ENCODE data around the gene MRPL55.

MRPL55 gene

DNA sequence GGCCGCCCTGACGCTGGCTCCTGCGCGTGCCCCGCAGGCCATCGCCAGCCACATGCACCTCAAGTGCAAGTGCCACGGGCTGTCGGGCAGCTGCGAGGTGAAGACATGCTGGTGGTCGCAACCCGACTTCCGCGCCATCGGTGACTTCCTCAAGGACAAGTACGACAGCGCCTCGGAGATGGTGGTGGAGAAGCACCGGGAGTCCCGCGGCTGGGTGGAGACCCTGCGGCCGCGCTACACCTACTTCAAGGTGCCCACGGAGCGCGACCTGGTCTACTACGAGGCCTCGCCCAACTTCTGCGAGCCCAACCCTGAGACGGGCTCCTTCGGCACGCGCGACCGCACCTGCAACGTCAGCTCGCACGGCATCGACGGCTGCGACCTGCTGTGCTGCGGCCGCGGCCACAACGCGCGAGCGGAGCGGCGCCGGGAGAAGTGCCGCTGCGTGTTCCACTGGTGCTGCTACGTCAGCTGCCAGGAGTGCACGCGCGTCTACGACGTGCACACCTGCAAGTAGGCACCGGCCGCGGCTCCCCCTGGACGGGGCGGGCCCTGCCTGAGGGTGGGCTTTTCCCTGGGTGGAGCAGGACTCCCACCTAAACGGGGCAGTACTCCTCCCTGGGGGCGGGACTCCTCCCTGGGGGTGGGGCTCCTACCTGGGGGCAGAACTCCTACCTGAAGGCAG, 50.0 kb downstream of the MRPL55 start:
- peak; percentile 42 for DNase-seq

DNA sequence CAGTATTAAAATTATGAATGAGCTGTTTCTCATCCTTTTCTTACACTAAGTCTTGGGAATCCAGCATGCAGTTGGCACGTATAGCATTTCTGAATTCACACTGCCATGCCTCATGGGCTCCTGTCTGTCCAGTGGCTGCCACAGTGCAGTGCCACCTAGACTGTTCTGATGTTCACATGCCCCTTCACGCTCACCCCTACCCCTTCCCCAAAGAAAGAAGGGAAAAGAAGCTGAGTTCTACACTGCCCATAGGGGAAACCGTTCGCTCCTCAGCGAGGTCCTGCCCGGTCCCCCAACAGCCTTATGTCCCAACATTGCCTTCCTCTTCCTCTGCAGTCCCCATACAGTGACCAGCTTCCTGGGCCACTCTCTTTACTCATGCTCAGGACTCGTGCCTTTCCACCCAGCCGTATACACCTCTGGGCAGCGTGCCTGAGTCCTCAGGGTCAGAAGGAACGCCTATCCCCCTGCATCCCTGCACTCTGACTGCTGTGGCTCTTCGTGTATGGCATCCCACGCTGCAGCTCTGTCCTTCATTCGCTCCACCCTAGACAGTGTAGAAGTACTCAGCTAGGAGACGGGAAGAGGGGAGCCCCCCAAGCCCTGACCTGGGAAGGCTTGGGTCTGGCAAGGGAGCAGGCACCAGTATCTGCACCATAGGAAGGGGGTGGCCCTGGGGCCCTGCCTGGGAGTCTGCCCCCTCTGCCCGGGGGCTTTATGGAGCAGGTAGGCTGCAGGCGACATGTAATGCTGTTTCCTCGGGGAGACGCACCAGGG, 50.7 kb downstream of the MRPL55 start:
- DNase-seq: no peak

Measured in right kidney (tissue), 1 donor.